Activated CD8-positive, alpha-beta memory T cell treated with anti-CD3 and anti-CD28 coated beads, Interleukin-2, amount 50 U/mL, for 1 hour (primary cell): ENCODE results near the gene CAMK2N2.
"Not testable (repeated sequence)": the region's sequence is repeated elsewhere in the genome, so short reads cannot be mapped to it uniquely, and the experiment has no call there.

ENCODE experiments used
- DNase-seq: peaks from one replicate; pipeline ENCODE4 v3.0.0-alpha.2; 2020; ENCODE audit errors: extremely low read depth

The CAMK2N2 gene

GRCh38 chr3:184275381-184275701 is 14.0 kb upstream of the CAMK2N2 start:
- DNase-seq, result no peak

DNA sequence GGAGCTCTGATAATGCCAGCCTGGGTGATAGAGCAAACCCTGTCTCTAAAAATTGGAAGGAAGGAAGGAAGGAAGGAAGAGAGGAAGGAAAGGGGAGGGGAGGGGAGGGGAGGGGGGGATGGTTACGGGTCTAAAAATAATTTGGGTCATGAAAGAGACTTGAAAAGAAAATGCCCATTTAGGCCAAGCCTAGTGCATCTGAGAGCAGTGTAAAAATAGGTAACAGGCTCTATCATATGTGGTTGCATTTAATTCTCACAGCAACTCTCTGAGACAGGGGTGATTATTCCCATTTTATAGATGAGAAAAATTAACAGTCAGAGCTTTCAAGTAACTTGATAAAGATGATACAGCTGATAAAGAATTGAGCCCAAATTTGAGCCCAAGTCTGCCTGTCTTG is 10.9 kb upstream of the CAMK2N2 start:
- no peak for DNase-seq

- not testable (repeated sequence) for DNase-seq
These were observed 5.9 kb upstream of the CAMK2N2 start for GRCh38 chr3:184267249-184267648.

DNA sequence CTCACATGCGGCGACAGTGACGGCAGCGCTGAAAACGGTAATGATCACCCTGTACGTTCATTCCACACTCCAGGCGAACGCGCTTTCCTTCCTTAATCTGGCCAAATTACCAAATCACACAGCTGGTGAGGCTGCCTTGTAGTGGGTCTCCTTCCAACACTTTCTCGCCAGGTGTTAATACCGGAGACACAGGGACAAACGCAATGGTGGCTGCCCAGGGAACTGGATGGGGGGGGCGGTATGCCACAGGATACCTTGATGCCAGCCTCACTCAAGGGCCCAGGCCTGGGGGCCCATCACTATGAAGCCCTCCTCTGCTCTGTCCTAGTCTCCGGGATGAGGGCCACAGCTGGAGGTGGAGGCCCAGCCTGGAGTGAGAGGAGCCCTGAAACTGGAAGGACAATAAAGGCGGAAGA is 1.4 kb upstream of the CAMK2N2 start:
- no peak for DNase-seq

DNA sequence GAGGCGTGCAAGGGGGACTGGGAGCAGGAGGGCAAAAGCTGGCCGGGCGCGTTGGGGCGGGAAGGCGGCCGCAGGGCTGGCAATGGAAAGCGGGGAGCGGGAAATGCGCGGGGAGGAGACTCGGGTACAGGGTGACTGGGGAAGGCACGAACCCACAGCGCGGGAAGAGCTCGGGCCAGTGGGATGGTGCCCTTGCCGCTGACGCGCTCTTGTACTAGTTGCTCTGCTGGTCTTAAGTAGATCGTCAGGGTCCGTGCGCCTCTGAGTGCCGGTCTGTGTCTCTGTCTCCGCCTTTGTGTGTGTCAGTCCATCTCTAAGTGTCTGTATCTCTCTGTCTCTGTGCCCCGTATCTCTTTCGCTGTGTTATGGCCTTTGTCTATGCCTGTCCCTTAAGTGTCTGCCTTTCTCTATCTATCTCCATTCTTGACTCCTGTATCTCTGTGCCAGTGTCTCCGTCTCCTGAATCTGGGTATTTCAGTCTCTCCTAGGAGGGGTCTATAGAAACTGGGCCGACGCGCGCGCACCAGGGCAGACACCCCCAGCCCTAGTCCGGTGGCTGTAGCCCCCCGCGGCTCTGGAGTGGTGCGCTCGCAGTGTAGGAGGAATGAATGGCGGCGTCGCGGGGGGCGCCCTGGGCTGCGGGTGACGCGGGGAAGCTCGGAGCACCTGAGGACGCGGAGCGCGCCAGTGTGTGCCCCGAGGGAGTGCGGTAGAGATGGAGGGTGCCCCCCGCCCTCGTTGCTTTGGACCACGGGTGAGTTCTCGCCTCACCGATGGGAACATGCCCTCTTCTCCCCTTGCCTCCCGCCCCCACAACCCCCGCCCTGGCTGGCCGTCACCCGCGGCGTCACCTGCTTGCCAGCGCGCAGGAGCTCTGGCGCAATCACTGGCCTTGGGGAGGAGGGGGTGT is 756 bp upstream of the CAMK2N2 start:
- DNase-seq, result no peak

- DNase-seq, result no peak
These were observed 556 bp downstream of the CAMK2N2 start for GRCh38 chr3:184260724-184261269.

DNA sequence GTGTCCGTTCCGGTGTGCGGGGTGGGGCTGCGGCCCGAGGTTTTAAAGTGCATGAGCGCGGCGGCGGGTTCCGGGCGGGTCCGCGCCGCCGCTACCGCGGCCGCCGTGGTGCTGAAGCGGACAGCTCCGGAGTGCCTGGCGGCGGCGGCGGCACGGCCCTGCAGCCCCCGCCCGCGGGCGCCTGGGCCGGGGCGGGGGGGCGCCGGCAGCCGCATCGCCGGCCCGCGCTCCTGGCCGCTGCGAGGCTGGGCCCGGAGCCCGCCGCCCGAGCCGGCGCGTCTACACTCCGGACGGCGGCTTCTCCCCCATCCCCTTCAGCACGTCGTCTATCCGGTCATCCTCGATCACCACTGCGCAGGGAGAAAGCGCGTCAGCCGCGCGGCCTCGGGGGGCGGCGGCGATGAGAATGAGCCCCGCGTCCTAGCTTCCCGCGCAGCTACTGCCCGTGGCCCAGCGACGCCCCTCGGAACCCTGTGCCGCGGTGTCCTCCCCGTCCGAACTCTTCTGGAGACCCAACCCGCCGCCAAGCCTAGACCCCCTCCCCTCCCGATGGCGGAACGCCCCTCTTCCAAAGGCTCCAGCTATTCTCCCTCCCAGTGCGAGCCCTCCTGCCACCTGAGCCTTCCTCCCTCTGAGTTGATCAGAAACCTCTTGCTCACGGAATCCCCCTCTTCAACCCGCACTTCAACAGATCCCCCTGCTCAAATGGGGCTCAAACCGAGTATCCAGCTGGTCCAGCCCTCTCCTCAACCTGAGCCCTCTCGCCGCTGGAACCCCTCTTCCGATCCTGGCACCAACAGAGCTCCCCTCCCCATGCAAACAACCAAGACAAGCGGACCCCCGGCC is 1.3 kb downstream of the CAMK2N2 start:
- no peak for DNase-seq

DNA sequence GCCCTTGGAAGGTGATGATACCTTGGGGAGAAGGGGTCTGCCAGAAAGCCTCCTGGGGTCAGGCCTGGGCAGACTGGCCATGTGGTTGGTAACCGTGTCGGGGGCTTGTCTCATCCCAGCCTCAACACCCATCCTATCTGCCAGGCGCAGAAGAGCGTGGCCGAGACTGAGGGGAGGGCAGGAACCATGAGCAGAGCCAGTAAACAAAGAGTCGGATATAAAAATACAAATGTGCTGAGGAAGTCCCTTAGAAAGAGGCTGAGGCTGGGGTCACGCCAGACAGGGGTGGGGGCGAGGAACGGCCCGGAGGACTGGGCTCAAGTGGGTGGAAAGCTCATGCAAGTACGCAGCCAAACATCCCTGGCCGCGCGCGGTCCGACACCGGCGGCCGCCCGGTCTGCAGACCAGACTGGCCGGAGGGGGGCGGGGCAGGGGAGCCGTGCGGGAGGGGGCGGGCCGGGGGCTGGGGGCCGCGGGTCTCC is 1.9 kb downstream of the CAMK2N2 start:
- DNase-seq, result no peak

- no peak for DNase-seq
These were observed 2.4 kb downstream of the CAMK2N2 start for GRCh38 chr3:184258926-184259325.

DNA sequence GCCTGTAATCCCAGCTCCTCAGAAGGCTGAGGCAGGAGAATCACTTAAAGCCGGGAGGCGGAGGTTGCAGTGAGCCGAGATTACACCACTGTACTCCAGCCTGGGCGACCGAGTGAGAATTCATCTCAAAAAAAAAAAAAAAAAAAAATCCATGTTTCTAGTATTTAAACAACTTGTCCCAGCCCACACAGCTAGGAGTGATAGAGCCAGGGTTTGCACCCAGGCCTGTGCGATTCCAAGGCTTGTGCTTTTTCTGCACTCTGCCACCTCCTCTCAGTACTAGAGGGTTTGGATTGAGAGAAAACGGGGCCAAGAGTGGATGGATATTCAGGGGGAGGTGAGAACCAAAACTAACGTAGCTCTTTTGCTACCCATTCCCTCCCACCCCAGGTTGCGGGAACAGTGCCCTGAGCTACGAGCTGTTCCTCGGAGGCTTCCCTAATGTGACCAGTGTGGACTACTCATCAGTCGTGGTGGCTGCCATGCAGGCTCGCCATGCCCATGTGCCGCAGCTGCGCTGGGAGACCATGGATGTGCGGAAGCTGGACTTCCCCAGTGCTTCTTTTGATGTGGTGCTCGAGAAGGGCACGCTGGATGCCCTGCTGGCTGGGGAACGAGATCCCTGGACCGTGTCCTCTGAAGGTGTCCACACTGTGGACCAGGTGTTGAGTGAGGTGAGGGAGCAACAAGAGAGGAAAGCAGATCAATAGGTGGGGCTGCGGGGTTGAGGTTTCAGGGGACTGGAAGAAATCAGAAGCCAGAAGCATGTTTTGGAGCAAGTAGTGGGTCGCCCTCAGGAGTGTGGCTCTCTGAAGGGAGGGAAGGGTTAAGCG is 4.1 kb downstream of the CAMK2N2 start:
- DNase-seq, result no peak

GRCh38 chr3:184255291-184256039 is 5.9 kb downstream of the CAMK2N2 start:
- DNase-seq, result no peak

DNA sequence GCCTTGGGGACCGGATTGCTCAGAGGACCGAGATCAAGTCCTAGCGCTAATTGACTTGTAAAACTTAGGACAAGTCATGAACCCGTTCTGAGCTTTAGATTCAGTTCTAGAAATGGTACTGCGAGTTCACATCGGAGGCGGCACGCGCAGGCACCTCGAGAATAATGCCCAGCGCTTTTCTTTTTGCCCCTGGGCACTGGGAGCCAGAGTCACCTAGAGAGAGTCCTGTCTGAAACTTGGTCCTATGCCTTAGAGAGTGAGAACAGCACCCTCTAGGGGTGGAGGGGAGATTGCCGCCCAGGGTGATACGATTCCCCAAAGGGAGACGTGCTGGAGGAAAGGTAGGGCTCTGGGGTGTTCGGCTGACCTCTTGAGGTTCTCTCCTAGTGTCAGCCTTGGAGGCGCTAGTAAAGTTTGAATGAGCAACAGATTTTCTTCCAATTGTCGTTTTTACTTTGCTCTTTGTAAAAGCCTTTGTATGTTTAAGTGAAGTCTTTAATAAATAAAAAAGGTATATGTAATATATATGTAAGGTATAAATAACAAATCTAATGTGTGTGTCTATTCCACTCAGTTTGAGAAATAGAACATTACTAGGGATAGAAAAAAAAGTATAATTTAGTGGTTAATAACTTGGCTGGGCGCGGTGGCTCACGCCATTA is 11.1 kb downstream of the CAMK2N2 start:
- peak; percentile 52 for DNase-seq

DNA sequence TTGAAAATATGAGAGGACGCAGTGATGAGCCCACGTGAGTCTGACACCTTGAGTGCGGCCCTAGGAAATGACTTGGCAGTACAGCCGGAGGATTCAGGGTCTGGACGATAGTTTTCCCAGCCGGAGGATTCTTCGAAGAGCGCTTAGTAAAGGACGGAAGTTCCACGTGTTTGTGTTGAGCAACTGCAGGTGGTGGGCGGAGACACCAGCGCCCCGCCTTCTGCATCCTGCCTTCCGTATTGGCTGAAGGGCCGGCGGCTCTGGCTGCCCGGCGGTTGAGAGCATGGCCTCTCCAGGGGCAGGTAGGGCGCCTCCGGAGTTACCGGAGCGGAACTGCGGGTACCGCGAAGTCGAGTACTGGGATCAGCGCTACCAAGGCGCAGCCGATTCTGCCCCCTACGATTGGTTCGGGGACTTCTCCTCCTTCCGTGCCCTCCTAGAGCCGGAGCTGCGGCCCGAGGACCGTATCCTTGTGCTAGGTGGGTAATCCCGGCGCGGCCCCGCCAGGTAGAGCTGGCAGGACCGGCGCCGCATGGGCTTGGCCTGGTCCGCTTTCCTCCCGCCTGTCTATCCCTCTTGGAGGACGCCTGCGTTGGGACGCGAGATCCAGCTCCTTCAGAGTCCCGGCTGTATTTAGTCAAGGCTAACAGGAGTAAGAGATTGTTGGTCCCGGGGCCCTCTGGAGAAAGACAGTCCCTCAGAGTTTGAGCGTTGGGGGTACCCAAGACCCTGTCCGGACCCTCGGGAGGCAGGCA is 11.8 kb downstream of the CAMK2N2 start, which contains the start of gene EEF1AKMT4:
Gene EEF1AKMT4 (plus strand): TSS at position 261 of the 755 bp plus-strand sequence. CDS start 23 bp downstream, at position 284.
- DNase-seq, result peak; percentile 83

- DNase-seq, result peak; percentile 50
These were observed 12.6 kb downstream of the CAMK2N2 start, which contains the start of gene ALG3 for GRCh38 chr3:184248454-184249411. ALG3 (minus strand) TSS chr3:184248962; CDS start chr3:184248940, 22 bp downstream.

DNA sequence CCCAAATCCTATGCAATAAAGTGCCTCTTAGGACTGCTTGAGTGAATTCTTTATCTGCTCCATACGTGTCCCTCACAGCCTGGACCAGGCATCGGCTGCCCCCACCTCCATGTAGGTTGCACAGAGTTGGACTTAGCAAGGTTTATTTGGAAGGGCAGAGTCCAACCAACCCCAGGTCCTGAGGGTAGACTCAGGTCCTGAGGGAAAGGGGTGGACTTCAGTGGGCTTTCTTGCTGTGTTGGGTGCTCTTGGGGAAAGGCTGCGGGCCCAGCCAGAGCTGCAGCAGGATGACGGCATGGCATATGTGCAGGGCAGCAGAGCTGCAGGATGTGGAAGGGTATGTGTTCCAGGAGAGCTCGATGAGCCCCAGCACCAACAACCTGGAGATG is 19.1 kb downstream of the CAMK2N2 start:
- no peak for DNase-seq

- DNase-seq, result no peak
These were observed 19.7 kb downstream of the CAMK2N2 start for GRCh38 chr3:184241447-184242296.

- DNase-seq, result no peak
These were observed 20.3 kb downstream of the CAMK2N2 start for GRCh38 chr3:184241141-184241446.
